Forelimb muscle (tissue), 1 donor: ENCODE results near the gene CBFA2T2. TPM values are rescaled to one million over a fixed set of nuclear protein-coding genes. Genes with fewer than 3 reads are reported as not detected.
A peak's percentile ranks its signal among the peaks of the same experiment; 100 is the strongest.
"Not testable (repeated sequence)": the region's sequence is repeated elsewhere in the genome, so short reads cannot be mapped to it uniquely, and the experiment has no call there.

Experiments
- DNase-seq: peaks from one replicate; pipeline ENCODE4 v3.0.0-alpha.2; 2013; ENCODE audit warnings: low read depth
- polyA plus RNA-seq: library from polyadenylated mRNA; unstranded; fragments of 120-200 nt; gene quantifications from one replicate; pipeline ENCODE4 v1.2.1, GENCODE V29; 2013; ENCODE audit not compliant: insufficient read length

CBFA2T2 gene
- polyA plus RNA-seq, 1 donor, result 17.5 TPM

GRCh38 chr20:33506576-33506975, 16.7 kb downstream of the CBFA2T2 start:
- DNase-seq, result no peak

- DNase-seq, result no peak
Observed at GRCh38 chr20:33507461-33507860, 17.6 kb downstream of the CBFA2T2 start.

GRCh38 chr20:33508015-33508414, 18.1 kb downstream of the CBFA2T2 start:
- not testable (repeated sequence) for DNase-seq

GRCh38 chr20:33509057-33509456, 19.2 kb downstream of the CBFA2T2 start:
- not testable (repeated sequence) for DNase-seq

GRCh38 chr20:33511876-33512275, 22.0 kb downstream of the CBFA2T2 start:
- DNase-seq, result not testable (repeated sequence)

GRCh38 chr20:33515569-33516216, 25.8 kb downstream of the CBFA2T2 start:
- DNase-seq, result no peak

GRCh38 chr20:33516882-33517281, 27.0 kb downstream of the CBFA2T2 start:
- no peak for DNase-seq

GRCh38 chr20:33518071-33518470, 28.2 kb downstream of the CBFA2T2 start:
- no peak for DNase-seq

GRCh38 chr20:33521461-33521860, 31.6 kb downstream of the CBFA2T2 start:
- DNase-seq, result no peak

GRCh38 chr20:33522256-33522820, 32.4 kb downstream of the CBFA2T2 start:
- no peak for DNase-seq

- DNase-seq, result no peak
Observed at GRCh38 chr20:33524261-33524660, 34.4 kb downstream of the CBFA2T2 start.

GRCh38 chr20:33526769-33527168, 36.9 kb downstream of the CBFA2T2 start:
- DNase-seq, result no peak

GRCh38 chr20:33531047-33531877, 41.4 kb downstream of the CBFA2T2 start:
- peak; percentile 34 for DNase-seq

GRCh38 chr20:33531885-33532284, 42.0 kb downstream of the CBFA2T2 start:
- no peak for DNase-seq

GRCh38 chr20:33532753-33533459, 43.0 kb downstream of the CBFA2T2 start:
- DNase-seq, result peak; percentile 32

- not testable (repeated sequence) for DNase-seq
Observed at GRCh38 chr20:33535717-33536116, 45.8 kb downstream of the CBFA2T2 start.

- DNase-seq, result no peak
Observed at GRCh38 chr20:33537608-33538007, 47.7 kb downstream of the CBFA2T2 start.

- no peak for DNase-seq
Observed at GRCh38 chr20:33539129-33539528, 49.2 kb downstream of the CBFA2T2 start.

GRCh38 chr20:33540427-33540826, 50.5 kb downstream of the CBFA2T2 start:
- DNase-seq, result no peak

GRCh38 chr20:33541074-33541473, 51.2 kb downstream of the CBFA2T2 start:
- DNase-seq, result no peak

- DNase-seq, result no peak
Observed at GRCh38 chr20:33541797-33542196, 51.9 kb downstream of the CBFA2T2 start.

- DNase-seq, result no peak
Observed at GRCh38 chr20:33545763-33546162, 55.9 kb downstream of the CBFA2T2 start.
